B cell (primary cell): ENCODE results near the gene SLC6A2. TPM values are rescaled to one million over a fixed set of nuclear protein-coding genes. Genes with fewer than 3 reads are reported as not detected.

Experiments
- ATAC-seq: fragments of 200-7000 bp; cut with Tn5 transposase; one replicate; pipeline ENCODE4 v1.10.0; 2021; ENCODE audit warnings: low read depth, mild to moderate bottlenecking, moderate number of reproducible peaks, moderate library complexity
- CTCF ChIA-PET: fragments of 350-600 bp; sonication (Branson Sonifier 250); formaldehyde crosslinking; loops from one replicate; lab custom pipeline; 2021; ENCODE audit warnings: antibody characterized with exemption, inconsistent platforms; lab: Charles Lee
- POLR2A ChIA-PET: fragments of 350-600 bp; sonication (Branson Sonifier 250); formaldehyde crosslinking; loops from one replicate; lab custom pipeline; 2021; ENCODE audit warnings: antibody characterized with exemption; lab: Charles Lee
- DNase-seq: peaks from one replicate; pipeline ENCODE4 v3.0.0; 2013
- H2AFZ ChIP-seq: 2 replicates; pipeline ENCODE4 v1.6.1; 2012; ENCODE audit warnings: mild to moderate bottlenecking, low read depth, low read length; ENCODE audit not compliant: insufficient read depth, poor library complexity, severe bottlenecking
- H3K27ac ChIP-seq, 2 donors: 1 replicate in 1 of 2; 2 replicates in 1 of 2; pipeline ENCODE4 v1.5.1; 2012 to 2013; ENCODE audit warnings: low read length in 2 of 2, mild to moderate bottlenecking in 2 of 2, moderate library complexity in 1 of 2
- H3K27me3 ChIP-seq, 4 experiments: fragments of 200-600 bp in 1 of 4; sonication (generic) in 1 of 4; replicated peaks in 1 of 4; 1 replicate in 2 of 4; 2 replicates in 2 of 4; pipeline versions ENCODE4 v1.6.1 to v1.7.0; 2013 to 2016; ENCODE audit warnings: low read length in 3 of 4, mild to moderate bottlenecking in 2 of 4, mixed read lengths in 1 of 4, moderate library complexity in 1 of 4; ENCODE audit not compliant: insufficient read depth in 4 of 4, control insufficient read depth in 3 of 4; ENCODE audit errors: control extremely low read depth in 1 of 4
- H3K36me3 ChIP-seq, 2 experiments: replicated peaks in 1 of 2; 1 replicate in 1 of 2; 2 replicates in 1 of 2; pipeline versions ENCODE4 v1.6.1 to v1.7.1; 2013; ENCODE audit warnings: low read length in 1 of 2; ENCODE audit not compliant: insufficient read depth in 2 of 2, control insufficient read depth in 1 of 2; ENCODE audit errors: control extremely low read depth in 1 of 2, extremely low read depth in 1 of 2
- H3K4me1 ChIP-seq, 2 donors: fragments of 200-600 bp in 1 of 2; sonication (generic) in 1 of 2; 1 replicate in 1 of 2; 2 replicates in 1 of 2; pipeline versions ENCODE4 v1.5.1 to v1.6.1; 2013 to 2017; ENCODE audit warnings: low read length in 2 of 2; ENCODE audit not compliant: control insufficient read depth in 2 of 2, insufficient read depth in 2 of 2
- H3K4me2 ChIP-seq: replicated peaks from 2 replicates; pipeline ENCODE3; 2012; ENCODE audit warnings: mild to moderate bottlenecking, low read depth, low read length; ENCODE audit not compliant: poor library complexity, severe bottlenecking
- H3K4me3 ChIP-seq, 5 experiments: fragments of 200-600 bp in 1 of 5; sonication (generic) in 1 of 5; 1 replicate in 3 of 5; 2 replicates in 2 of 5; pipeline versions ENCODE4 v1.5.1 to v1.7.0; 2011 to 2016; ENCODE audit warnings: low read length in 4 of 5, mild to moderate bottlenecking in 4 of 5, low read depth in 2 of 5, control low read depth in 1 of 5, moderate library complexity in 1 of 5; ENCODE audit not compliant: insufficient read depth in 1 of 5; ENCODE audit errors: control extremely low read depth in 1 of 5, extremely low read depth in 1 of 5
- H3K79me2 ChIP-seq: fragments of 200-600 bp; sonication (generic); one replicate; pipeline ENCODE4 v1.6.0; 2016; ENCODE audit warnings: low read length; ENCODE audit not compliant: control insufficient read depth, insufficient read depth
- H3K9ac ChIP-seq: fragments of 200-600 bp; sonication (generic); 2 replicates; pipeline ENCODE4 v1.6.1; 2017; ENCODE audit warnings: mild to moderate bottlenecking, low read length, moderate library complexity
- H3K9me3 ChIP-seq, 3 donors: one replicate each; pipeline versions ENCODE4 v1.6.1 to v1.7.1; 2013; ENCODE audit warnings: low read length in 2 of 3; ENCODE audit not compliant: control insufficient read depth in 2 of 3, insufficient read depth in 1 of 3; ENCODE audit errors: control extremely low read depth in 1 of 3
- H4K20me1 ChIP-seq: 2 replicates; pipeline ENCODE4 v1.6.0; 2012; ENCODE audit warnings: mild to moderate bottlenecking, low read length; ENCODE audit not compliant: insufficient read depth, control insufficient read depth, poor library complexity, severe bottlenecking
- H3K27ac Mint-ChIP-seq: one replicate; pipeline ENCODE4 v1.8.0; 2021; ENCODE audit warnings: mixed read lengths
- H3K27me3 Mint-ChIP-seq: one replicate; pipeline ENCODE4 v1.8.0; 2021; ENCODE audit warnings: mixed read lengths
- H3K4me1 Mint-ChIP-seq: one replicate; pipeline ENCODE4 v1.8.0; 2021; ENCODE audit warnings: mixed read lengths
- H3K4me3 Mint-ChIP-seq: one replicate; pipeline ENCODE4 v1.8.0; 2021; ENCODE audit warnings: mixed read lengths
- H3K9me3 Mint-ChIP-seq: one replicate; pipeline ENCODE4 v1.8.0; 2022; ENCODE audit warnings: mixed read lengths; ENCODE audit not compliant: insufficient read depth
- EZH2 ChIP-seq: IDR thresholded peaks from 2 replicates; pipeline ENCODE4 v1.6.1; 2012; ENCODE audit warnings: borderline replicate concordance, low read depth, mild to moderate bottlenecking, moderate library complexity, low read length; ENCODE audit not compliant: insufficient read depth, poor library complexity, severe bottlenecking
- WGBS: methylation state at CpG from one replicate; pipeline ENCODE4 v1.1.5; 2013; ENCODE audit warnings: missing lambda C conversion rate; ENCODE audit not compliant: insufficient coverage; 5-methylcytosine and 5-hydroxymethylcytosine counted together
- intact Hi-C: fragments of 100-400 bp; cut with micrococcal nuclease; formaldehyde crosslinking; loops from one replicate; pipeline ENCODE4 v1.10.0; 2022
- polyA plus RNA-seq: library from polyadenylated mRNA; depleted of rRNA; stranded (reverse); fragments of >200 nt; gene quantifications from 2 replicates; pipeline ENCODE4 v1.2.3, GENCODE V29; 2012
- total RNA-seq, 2 donors: library from RNA; stranded (reverse); fragments of 120-200 nt in 1 of 2; gene quantifications; 1 replicate in 1 of 2; 2 replicates in 1 of 2; pipeline versions ENCODE4 v1.2.3 to v1.2.4, GENCODE V29; 2013 to 2022
- TF ChIP-seq, protein P1 (sequence below): fragments of 200-600 bp; IDR thresholded peaks from one replicate; pipeline ENCODE4 v1.8.0; 2022; ENCODE audit warnings: antibody characterized with exemption, mild to moderate bottlenecking

Gene SLC6A2
- total and polyA plus RNA-seq, 2 donors (not counting 1 experiment from before 2014, with no cell fraction given), result not detected

DNA sequence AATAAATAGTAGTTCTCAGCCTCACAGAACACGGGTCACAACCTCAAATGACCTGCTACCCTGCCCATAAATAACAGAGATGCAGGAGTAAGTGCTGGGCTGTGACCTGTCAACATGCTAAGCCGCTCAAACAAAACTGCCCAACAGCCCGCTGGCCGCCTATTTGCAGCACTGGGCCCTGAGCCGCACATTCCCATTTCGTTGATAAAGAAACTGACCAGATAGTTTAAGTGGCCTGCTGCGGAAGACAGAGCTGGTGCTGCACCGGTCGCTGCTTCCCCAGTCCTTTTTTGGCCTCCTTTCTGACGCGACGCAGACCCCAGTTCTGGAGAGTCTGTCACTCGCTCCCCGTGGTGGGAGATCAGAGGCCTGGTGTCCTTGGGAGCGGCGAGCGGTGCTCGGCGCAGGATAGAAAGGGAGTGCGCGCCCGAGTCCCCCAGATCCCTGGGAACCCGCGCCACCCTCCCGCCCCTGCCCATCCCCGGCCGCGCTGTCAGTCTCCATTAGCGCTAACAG, 349 bp upstream of the SLC6A2 start:
- Histone ChIP-seq H3K4me3 (no peak overlapping the region), H3K36me3 (no peaks in the 10 kb centered on the region), H3K9ac (no peak overlapping the region), H4K20me1 (no peaks in the 10 kb centered on the region), H3K79me2 (no peaks in the 10 kb centered on the region), H3K4me1 (no peaks in the 10 kb centered on the region), H3K27me3 (peaks cover 0 to 28% (median 5%) of the 10 kb centered on the region in 4 experiments), H2AFZ (no peak overlapping the region), H3K9me3 (peaks cover 0 to 17% (median 0%) of the 10 kb centered on the region in 3 donors), H3K4me2 (no peak overlapping the region), H3K27ac (no peak overlapping the region)
- CTCF ChIA-PET, result no interaction called here
- Mint-ChIP-seq H3K9me3 (no peaks in the 10 kb centered on the region), H3K27ac (no peak overlapping the region), H3K4me1 (no peaks in the 10 kb centered on the region), H3K4me3 (no peak overlapping the region), H3K27me3 (peaks cover 27% of the 10 kb centered on the region)
- no peak for ATAC-seq
- 19% methylated on average over 29 of the region's 29 CpGs for WGBS
- POLR2A ChIA-PET, result no interaction called here
- intact Hi-C loops, result no loop called here
- no peak for TF ChIP-seq EZH2
- TF ChIP-seq, protein P1, sequence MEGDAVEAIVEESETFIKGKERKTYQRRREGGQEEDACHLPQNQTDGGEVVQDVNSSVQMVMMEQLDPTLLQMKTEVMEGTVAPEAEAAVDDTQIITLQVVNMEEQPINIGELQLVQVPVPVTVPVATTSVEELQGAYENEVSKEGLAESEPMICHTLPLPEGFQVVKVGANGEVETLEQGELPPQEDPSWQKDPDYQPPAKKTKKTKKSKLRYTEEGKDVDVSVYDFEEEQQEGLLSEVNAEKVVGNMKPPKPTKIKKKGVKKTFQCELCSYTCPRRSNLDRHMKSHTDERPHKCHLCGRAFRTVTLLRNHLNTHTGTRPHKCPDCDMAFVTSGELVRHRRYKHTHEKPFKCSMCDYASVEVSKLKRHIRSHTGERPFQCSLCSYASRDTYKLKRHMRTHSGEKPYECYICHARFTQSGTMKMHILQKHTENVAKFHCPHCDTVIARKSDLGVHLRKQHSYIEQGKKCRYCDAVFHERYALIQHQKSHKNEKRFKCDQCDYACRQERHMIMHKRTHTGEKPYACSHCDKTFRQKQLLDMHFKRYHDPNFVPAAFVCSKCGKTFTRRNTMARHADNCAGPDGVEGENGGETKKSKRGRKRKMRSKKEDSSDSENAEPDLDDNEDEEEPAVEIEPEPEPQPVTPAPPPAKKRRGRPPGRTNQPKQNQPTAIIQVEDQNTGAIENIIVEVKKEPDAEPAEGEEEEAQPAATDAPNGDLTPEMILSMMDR, result no peak
- no peak for DNase-seq

DNA sequence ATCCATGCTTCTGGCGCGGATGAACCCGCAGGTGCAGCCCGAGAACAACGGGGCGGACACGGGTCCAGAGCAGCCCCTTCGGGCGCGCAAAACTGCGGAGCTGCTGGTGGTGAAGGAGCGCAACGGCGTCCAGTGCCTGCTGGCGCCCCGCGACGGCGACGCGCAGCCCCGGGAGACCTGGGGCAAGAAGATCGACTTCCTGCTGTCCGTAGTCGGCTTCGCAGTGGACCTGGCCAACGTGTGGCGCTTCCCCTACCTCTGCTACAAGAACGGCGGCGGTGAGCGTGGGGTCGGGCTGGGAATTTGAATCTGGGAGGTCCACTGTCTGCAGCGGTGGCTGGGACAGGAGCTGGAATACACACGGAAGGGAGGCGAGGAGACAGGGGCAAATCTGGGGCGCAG, 904 bp downstream of the SLC6A2 start:
- WGBS, result 16% methylated on average over 37 of the region's 37 CpGs
- Histone ChIP-seq H2AFZ (no peak overlapping the region), H3K9me3 (peaks cover 0 to 17% (median 0%) of the 10 kb centered on the region in 3 donors), H3K36me3 (no peaks in the 10 kb centered on the region), H3K27me3 (peaks cover 0 to 28% (median 5%) of the 10 kb centered on the region in 4 experiments), H3K4me2 (no peak overlapping the region), H3K79me2 (no peaks in the 10 kb centered on the region), H3K4me1 (no peaks in the 10 kb centered on the region), H3K27ac (no peak overlapping the region), H3K4me3 (no peak overlapping the region), H3K9ac (no peak overlapping the region), H4K20me1 (no peaks in the 10 kb centered on the region)
- Mint-ChIP-seq H3K9me3 (no peaks in the 10 kb centered on the region), H3K4me3 (no peak overlapping the region), H3K27ac (no peak overlapping the region), H3K27me3 (peaks cover 20% of the 10 kb centered on the region), H3K4me1 (no peaks in the 10 kb centered on the region)
- TF ChIP-seq, protein P1, result no peak
- TF ChIP-seq EZH2, result no peak
- intact Hi-C loops, result no loop called here
- ATAC-seq (no peak), DNase-seq (no peak)
- ChIA-PET CTCF (no interaction called here), POLR2A (no interaction called here)
